ENCODE data around the gene ISLR.

Gene ISLR

GRCh38 chr15:74197176-74197965 lies 23.9 kb downstream of the ISLR start:
- no peak for DNase-seq

GRCh38 chr15:74199297-74199652 lies 25.8 kb downstream of the ISLR start:
- DNase-seq: no peak

- DNase-seq: no peak
These were observed 26.9 kb downstream of the ISLR start for GRCh38 chr15:74200412-74200815.

- DNase-seq: no peak
These were observed 27.4 kb downstream of the ISLR start for GRCh38 chr15:74200871-74201419.

- no peak for DNase-seq
These were observed 28.4 kb downstream of the ISLR start for GRCh38 chr15:74201710-74202420.

DNA sequence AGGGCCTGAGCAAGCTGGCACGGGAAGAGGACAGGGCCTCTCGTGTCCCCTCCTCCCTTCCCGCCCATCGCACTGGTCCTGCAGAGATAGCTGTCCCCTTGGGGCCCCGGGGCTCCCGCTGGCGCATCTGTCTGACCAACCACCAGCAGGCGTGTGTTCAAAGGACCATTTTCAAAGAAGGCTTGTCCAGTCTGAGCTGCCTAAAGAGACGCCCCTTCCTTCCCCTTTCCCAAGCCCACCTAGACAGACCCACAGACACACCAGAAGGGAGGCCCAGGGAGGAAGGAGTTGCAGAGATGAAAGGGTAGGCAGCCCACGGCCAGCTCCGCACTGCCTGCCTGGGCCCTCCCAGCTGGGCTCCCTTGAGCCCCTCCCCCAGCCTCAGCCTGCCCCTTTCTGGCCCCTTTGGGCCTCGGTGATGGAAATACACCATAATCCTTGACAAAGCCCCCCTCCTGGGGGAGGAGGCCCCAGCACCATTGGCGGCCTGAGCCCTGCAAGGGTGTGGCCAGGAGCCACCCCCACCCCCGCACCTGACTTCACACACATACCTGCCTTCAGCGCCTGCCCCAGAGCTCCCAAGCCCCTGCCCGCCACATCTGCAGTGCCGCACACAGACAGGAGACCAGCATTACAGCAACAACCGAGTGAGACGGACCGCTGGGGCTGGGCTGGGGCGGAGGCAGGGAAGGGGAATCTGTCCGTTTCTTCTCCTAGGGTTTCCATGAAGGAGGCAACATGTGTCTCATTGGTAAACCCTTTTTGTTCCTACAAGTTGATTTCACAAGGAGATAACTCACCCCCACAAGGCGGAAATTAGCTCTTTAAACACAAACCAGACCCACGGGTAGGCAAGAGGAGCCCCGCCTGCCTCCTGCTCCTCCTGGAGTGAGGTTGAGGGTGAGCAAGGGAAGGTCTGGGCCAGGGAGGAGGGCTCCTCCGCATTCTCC lies 29.2 kb downstream of the ISLR start, which contains the start of gene STRA6:
STRA6 (minus strand) TSS at position 336 of the 950 bp plus-strand sequence. CDS start 520 bp downstream, outside the sequence.
- DNase-seq: no peak

DNA sequence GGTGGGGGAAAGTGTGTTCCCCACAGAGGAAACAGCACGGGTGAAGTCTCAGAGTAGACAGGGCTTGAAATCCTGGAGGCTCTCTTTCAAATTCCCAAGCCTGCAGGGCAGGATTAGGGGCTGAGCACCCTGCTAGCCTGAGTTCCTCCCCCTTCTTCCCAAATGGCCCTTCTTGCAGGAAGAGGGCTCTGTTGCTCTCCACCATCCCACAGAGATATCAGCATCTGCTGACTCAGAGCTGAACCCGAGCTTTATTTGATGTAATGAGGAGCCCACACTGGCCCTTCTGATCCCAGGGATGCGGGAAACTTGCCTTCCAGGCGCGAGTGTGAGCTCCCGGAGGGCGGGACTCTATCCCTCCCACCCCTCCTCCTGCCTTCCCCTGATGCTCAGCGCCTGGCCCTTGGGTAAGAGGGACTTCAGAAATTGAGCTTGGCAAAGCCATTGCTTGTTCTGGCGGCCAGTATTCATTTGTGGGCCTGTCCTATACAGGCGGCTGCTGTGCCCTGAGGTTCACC lies 30.5 kb downstream of the ISLR start:
- no peak for DNase-seq

DNA sequence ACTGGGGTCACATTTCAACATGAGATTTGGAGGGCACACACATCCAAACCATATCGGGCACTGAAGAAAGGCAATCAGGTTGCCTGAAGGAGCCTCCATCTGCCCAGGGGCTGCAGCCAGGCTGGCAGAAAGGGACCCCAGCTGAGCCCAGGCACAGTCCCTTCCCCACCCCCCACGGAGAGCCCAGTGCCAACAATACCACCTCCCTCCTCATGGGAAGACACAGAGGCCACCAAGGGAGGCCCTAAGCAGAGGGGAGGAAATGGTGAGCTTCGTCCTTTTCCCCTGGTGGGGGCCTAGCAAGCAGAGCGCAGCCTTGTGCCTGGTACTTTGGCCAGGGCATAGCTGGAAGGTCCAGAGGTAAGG lies 32.1 kb downstream of the ISLR start:
- DNase-seq: no peak

DNA sequence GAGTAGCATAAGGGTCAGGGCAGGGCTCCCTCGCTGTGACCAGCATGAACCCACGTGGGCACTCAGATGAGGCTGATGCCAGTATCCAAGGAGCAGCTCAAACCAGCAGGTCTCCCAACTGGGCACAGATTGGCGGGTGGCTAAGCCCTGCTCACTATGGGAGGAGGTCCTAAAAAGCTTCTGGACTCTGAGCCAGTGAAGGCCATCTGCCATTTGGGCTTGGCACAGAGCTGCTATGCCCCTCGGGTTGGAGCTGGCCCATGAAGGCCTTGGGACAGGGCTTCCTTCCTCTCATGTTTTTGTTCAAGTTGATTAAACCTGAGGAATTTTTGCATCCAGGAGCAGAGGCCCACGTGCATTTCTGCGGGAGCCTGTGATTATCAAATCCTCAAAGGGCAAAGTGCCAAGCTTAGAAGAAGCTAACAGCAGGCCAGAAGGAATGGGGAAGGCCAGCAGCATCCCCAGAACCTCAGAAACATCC lies 33.3 kb downstream of the ISLR start:
- no peak for DNase-seq

DNA sequence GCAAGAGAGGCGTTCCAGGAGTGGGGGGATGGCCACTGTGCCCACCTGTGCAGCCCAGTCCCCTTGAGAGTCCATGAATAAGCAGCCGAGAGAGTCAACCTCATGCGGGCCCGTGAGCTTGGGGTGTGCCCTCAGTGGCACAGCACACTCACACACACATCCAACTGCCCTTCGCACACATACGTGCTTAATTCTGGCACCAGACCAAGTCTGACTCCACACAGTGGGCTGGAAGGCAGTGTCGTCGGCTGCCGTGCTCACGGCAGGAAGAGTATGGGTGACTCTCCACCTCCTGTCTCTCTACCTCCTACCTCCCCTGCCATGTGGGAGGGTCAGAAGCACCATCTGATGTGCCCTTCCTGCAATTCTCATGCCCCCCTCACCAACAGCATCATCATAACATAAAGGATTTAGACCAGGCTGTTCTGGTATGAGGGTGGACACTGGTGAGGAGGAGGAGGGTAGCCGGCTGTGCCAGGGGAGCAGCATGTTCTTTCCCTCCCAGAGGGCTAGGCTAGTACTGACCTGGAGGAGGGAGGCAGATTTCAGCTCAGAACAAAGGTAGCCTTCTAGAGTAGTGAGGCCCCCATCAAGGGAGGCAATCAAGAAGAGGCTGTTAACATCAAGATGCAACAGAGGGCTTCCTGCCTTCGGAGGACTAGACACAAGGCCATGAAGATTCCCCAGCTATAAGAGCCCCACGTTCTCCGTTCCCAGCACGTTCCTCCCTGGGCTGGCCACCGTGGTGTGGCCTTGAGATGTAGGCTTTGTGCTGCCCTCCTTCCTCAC lies 34.3 kb downstream of the ISLR start:
- no peak for DNase-seq

- no peak for DNase-seq
These were observed 35.0 kb downstream of the ISLR start for GRCh38 chr15:74208496-74208895.

DNA sequence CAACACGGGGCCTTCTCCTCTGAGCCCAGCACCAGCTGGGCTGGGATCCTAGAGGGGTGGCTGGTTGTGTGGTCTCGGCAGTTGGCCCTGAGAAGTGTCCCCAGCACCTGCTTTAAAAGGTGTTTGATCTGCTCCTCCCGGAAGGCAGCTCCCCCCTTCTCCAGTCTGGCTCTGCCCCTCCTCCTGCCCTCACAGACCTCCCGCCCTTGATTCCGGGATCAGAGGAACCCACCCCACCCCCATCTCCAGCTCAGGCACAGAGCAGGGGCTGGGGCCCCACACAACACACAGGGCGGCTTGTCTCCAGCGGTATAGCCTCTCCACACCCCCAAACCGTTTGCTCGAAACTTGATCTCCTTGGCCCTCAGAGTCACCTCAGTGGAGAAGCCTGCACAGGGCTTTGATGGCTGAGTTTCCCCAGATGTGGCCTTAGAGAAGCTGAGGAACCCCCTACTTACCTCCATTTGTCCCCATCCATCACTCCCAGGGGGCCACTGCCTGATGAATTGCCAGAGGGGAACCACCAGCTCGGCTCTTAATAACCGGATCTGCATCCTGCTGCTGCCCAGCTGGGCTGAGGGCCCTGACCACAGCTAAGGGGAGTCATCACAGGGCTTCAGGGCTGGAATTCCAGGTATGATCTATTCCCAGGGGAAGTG lies 35.5 kb downstream of the ISLR start:
- no peak for DNase-seq

GRCh38 chr15:74209560-74209958 lies 36.0 kb downstream of the ISLR start:
- DNase-seq: no peak

DNA sequence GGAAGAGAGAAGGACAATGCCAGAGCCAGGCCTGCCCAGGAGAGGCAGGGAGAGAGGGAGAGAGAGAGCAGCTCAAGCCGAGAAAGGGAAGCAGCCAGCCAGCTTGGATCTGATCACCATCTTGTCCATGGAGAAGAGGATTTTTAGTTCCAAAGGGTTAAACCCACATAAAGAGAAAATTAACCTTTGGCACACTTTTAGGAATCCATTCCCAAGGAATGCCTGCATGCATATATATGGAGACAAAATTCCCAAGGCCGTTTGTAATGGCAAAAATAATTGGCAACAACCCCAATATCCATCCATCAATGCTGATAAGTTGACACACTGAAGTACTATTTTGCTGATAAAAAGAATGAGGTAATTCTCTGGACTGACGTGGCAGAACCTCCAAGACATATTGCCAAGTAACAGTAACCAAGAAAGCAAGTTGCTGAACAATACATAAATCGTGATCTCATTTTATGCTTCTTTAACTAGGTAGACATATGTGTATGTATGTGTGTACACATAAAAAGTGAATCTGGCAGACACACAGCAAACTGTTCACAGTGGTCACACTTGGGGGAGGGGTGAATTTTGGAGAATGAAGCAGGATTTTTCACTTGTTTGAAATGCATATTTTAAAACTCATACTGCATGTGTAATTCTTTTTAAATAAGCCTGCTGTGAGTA lies 36.6 kb downstream of the ISLR start:
- DNase-seq: no peak

- DNase-seq: no peak
These were observed 37.2 kb downstream of the ISLR start for GRCh38 chr15:74210729-74211128.

- no peak for DNase-seq
These were observed 38.1 kb downstream of the ISLR start for GRCh38 chr15:74211656-74212055.

DNA sequence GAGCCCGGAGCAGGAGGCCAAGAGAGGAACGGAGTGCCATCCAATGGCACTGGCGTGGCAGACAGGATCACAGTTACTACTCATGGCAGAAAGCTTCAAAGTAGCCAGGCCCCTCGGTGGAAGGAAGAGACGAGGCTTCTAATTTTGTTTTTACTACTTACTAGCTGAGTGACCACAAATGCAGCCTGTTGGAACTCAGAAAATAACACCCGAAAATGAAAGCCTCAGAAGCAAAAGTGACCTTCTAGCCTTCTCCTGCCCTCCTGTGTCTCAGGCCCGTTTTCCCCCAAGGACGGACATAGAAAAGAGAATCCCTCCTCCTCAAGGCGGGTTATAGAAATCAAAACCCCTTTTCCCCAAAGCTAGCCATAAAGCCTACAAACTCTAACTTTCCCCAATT lies 39.0 kb downstream of the ISLR start:
- DNase-seq: no peak

- DNase-seq: no peak
These were observed 40.4 kb downstream of the ISLR start for GRCh38 chr15:74213858-74214284.

DNA sequence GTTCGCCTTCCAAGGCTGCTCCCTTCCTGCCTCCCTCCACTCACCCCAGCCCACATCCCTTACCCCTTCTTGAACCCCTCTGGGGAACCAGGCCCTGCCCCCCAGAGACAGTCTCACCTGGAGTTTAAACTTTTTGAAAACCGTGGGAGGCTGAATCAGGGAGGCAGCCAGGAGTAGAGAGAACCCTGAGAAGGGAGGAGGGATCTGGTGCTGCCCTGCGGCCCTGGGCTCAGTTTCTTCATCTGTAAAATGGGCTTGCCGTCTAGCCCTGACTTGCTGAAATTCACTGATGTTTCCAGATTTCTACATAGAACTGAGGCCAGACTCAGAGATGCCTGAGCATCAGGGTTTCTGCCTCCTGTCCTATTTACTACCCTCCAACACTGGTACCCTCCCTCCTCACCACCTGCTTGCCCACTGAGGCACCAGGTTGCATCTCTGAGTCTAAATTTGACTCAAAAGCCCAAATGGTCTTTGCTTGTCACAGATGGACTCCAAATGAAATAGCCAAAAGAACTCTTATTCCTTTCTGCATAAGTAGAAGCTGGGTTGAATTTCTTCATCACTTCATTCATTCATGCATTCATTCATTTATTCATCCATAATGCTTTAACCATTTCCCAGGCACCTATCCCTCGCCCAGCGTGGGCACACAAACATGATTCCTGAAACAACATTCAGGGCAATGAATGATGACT lies 41.0 kb downstream of the ISLR start:
- no peak for DNase-seq

- DNase-seq: no peak
These were observed 42.4 kb downstream of the ISLR start for GRCh38 chr15:74215958-74216357.
